SJCRH30 (cell line): ENCODE data around the gene TNRC18. TPM values are rescaled to one million over a fixed set of nuclear protein-coding genes. Genes with fewer than 3 reads are reported as not detected.

ENCODE experiments used
- DNase-seq, 2 experiments: peaks; one replicate each; pipeline ENCODE4 v3.0.0-alpha.2; 2015 to 2020
- H3K27ac ChIP-seq: fragments of 250-450 bp; sonication (Bioruptor Pico); 2 replicates; pipeline ENCODE4 v1.5.1; 2020; ENCODE audit warnings: mild to moderate bottlenecking, moderate library complexity
- H3K27me3 ChIP-seq: fragments of 250-450 bp; sonication (Bioruptor Pico); 2 replicates; pipeline ENCODE4 v1.5.1; 2020; ENCODE audit warnings: mild to moderate bottlenecking, moderate library complexity
- H3K36me3 ChIP-seq: fragments of 250-450 bp; sonication (Bioruptor Pico); 2 replicates; pipeline ENCODE4 v1.5.1; 2020; ENCODE audit warnings: mild to moderate bottlenecking, moderate library complexity
- H3K4me1 ChIP-seq: fragments of 250-450 bp; sonication (Bioruptor Pico); 2 replicates; pipeline ENCODE4 v1.5.1; 2020; ENCODE audit warnings: mild to moderate bottlenecking, moderate library complexity
- H3K4me3 ChIP-seq: fragments of 250-450 bp; sonication (Bioruptor Pico); 2 replicates; pipeline ENCODE4 v1.5.1; 2020; ENCODE audit warnings: mild to moderate bottlenecking, moderate library complexity
- H3K9me3 ChIP-seq: fragments of 250-450 bp; sonication (Bioruptor Pico); replicated peaks from 2 replicates; pipeline ENCODE4 v1.5.1; 2020; ENCODE audit warnings: mild to moderate bottlenecking, moderate library complexity
- total RNA-seq: library from RNA; depleted of rRNA; stranded (reverse); fragments of >200 nt; shearing (Covaris generic); gene quantifications from 2 replicates; pipeline ENCODE4 v1.2.3, GENCODE V29; 2014

Gene TNRC18
- total RNA-seq, 1 experiment from 2014 or later, result 31.1 TPM

- H3K9me3 ChIP-seq, result no peaks in the 10 kb centered on the region
- H3K4me1 ChIP-seq, result peaks cover 9% of the 10 kb centered on the region
- H3K27ac ChIP-seq, result peak overlapping the region; percentile 98
- DNase-seq, result peak; percentile 66 to 69
- no peaks in the 10 kb centered on the region for H3K27me3 ChIP-seq
- H3K36me3 ChIP-seq, result peaks cover 5% of the 10 kb centered on the region; the same call in 1 of the 2 replicates
- peak overlapping the region; percentile 55 for H3K4me3 ChIP-seq
Measured at GRCh38 chr7:5428478-5429252, 5.0 kb upstream of the TNRC18 start.

DNA sequence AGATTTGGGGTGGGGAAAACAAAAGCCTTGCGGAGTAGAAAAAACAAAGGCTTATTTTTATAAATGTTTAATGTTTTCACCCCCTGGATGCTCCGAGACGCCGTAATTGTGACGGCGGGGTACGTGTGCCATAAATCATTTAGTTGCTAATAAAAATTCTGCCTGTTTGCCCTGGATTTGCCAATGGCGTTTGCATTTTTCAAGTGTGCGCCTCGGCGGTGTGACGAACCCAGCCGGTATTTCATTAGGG, 2.5 kb upstream of the TNRC18 start:
- Histone ChIP-seq H3K27me3 (no peaks in the 10 kb centered on the region), H3K9me3 (no peaks in the 10 kb centered on the region), H3K27ac (peak overlapping the region; percentile 95), H3K4me1 (peaks cover 9% of the 10 kb centered on the region), H3K4me3 (peak overlapping the region; percentile 83), H3K36me3 (peaks cover 5% of the 10 kb centered on the region; the same call in 1 of the 2 replicates)
- DNase-seq, result no peak

DNA sequence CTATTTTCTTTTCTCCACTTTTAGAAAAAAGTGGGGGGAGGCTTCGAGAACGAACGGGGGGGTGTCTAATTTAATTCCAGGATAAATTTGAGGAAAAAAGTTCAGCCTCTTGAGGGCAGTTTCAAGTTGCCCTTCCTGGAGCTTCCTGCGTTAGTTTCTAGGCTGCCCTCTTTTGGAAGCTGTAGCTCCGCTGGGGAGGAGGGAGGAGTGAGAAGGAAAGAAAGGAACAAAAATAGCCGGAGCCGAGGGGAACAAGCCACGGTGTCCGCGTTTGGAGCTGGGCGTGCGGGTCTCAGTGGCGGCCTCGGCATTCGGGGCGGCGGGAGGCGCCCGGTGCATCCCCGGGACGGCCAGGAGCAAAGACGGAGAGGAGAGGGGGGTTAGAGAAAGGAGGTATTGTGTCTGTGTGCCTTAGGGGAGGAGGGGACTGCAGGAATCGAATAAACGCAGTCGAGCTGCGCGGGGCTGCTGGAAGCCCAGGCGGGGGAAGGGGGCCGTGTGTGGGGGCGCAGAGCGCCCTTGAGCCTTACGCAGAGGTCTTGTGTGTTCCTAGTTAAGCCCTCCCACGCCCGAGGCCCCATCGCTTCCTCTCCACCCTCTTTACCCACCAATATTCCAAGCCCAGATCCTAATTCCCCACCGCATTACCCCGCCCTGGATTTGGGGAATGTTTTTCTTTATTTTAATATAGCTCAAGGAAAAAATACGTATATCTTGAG, 2.0 kb upstream of the TNRC18 start:
- Histone ChIP-seq H3K27me3 (no peaks in the 10 kb centered on the region), H3K27ac (peak overlapping the region; percentile 95), H3K4me3 (peak overlapping the region; percentile 83), H3K36me3 (peaks cover 5% of the 10 kb centered on the region; the same call in 1 of the 2 replicates), H3K4me1 (peaks cover 9% of the 10 kb centered on the region), H3K9me3 (no peaks in the 10 kb centered on the region)
- peak; percentile 94 to 96 for DNase-seq

- Histone ChIP-seq H3K4me1 (peaks cover 9% of the 10 kb centered on the region), H3K9me3 (no peaks in the 10 kb centered on the region), H3K27me3 (no peaks in the 10 kb centered on the region), H3K27ac (peak overlapping the region; percentile 95), H3K36me3 (peaks cover 5% of the 10 kb centered on the region; the same call in 1 of the 2 replicates), H3K4me3 (peak overlapping the region; percentile 83)
- DNase-seq, result peak; percentile 53 to 62
Measured at GRCh38 chr7:5424749-5425506, 1.3 kb upstream of the TNRC18 start.

- Histone ChIP-seq H3K9me3 (no peaks in the 10 kb centered on the region), H3K4me1 (peaks cover 13% of the 10 kb centered on the region), H3K36me3 (peaks cover 5% of the 10 kb centered on the region; the same call in 1 of the 2 replicates), H3K27ac (peak overlapping the region; percentile 95), H3K27me3 (no peaks in the 10 kb centered on the region), H3K4me3 (peak overlapping the region; percentile 83)
- peak; percentile 98 to 100 for DNase-seq
Measured at GRCh38 chr7:5423976-5424748, 528 bp upstream of the TNRC18 start.

DNA sequence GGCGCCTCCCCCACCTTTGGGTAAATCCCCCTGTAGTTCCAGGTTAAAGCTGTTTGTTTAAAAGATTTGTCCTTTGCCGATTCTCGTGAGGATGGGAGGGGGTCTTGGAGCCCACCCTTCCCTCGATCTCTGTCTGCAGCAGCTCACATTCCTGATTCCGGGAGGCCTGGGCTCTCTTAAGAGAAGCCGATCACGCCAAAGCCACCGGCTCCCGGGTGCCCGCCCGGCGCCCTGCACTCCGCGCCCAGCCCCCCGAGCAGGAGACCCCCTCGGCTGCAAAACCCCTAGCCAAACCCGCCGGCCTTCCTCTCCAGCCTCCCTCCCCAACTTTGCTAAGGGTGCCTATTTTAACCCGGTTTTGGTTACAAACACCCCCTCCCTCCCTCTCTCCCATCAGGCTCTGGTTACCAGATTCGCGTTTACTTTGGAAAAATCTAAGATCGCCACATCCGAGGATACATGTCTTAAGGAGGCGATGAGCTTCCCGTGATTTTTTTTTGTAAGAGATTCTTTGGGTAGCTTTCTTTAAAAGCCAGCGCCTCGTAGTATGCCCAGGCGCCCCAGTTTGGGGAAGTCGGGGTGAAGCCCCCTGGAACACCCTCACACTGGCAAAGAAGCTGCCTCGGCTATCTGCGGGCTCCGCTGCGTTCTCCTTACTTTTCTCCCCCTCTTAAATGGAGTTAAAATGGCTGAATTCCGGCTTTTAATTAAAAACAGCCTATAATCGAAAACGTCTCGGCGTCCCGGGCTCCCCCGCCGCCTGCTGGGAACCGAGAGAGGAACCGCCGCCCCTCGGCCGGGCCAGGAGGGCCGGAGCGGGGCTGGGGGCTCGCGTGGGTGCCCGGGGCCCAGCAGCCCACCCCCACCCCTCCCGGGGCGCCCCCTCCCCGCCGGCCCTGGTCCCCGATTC, 983 bp downstream of the TNRC18 start:
- Histone ChIP-seq H3K9me3 (no peaks in the 10 kb centered on the region), H3K27ac (peak overlapping the region; percentile 88), H3K4me3 (peak overlapping the region; percentile 97), H3K4me1 (peaks cover 15% of the 10 kb centered on the region; the same call in 1 of the 2 replicates), H3K36me3 (no peaks in the 10 kb centered on the region), H3K27me3 (no peaks in the 10 kb centered on the region)
- peak; percentile 22 to 52 for DNase-seq

DNA sequence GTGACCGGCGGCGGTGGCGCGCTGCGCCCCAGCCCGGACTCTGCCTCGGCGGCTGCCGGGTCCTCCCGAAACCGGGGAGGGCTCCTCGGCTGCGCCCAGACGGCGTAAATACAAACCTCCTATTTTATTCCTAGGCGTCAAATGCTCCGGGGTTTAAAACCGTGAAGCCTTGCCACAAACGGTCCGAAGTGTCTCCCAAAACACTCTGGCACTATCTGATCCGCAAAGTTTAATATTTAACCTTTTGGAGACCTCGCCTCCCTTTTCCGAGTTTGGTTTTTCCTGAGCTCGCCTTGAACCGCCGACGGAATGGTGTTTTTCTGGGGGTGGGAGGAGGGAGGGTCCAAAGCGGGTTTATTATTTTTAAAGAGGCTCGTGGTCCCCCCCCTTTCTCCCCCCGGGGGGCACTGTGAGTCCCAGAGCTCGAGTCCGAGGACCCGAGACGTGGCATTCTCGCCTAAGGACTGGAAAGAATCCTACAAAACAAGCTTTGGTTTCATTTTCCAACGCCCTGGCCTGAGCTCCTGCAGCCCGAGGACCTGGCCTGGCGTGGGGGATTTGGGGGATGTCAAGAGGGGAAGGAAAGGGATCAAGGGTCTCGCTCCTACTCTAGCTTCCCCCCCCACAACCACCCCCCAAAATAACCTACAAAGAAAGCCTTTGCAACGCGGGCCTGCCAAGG, 1.8 kb downstream of the TNRC18 start:
- H3K4me1 ChIP-seq, result peaks cover 15% of the 10 kb centered on the region; the same call in 1 of the 2 replicates
- DNase-seq, result peak; percentile 66 to 69

DNA sequence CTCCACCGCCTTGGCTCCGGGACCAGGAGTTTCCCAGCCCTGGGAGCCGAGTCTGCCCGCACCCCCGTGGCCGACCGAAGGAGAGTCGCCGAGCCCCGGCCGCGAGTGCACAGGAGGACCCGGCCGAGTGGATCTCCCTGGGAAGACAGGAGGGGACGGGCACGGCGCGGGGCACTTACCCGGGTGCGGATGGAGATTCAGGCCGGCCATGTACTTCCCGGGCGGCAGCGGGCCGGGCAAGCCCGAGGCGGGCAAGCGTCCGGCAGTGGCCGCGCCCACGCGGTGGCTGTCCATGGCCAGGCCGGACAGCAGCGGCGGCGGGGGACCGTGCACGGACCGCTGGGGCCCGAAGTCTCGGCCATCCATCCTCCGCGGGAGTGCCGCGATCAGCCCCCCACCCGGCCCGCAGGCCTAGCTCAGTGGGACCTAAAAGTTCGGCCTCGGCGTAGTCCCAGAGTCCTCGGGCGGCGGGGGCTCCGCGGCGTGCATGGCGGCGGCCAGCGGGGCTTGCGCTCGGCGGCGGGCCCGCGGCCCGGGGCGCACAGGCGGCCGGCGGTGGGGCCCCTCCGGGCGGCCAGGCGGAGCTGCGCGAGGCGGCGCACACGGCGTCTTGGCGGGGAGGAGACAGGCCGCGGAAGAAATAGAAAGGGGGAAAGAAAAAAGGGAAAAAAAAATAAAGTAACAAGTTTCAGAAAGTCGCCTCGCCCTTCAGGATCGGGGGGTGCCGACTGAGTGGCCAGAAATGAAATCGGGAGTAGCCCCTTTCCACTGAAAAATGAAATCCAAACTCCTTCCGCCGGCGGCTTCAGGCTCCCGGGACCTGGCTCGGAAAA, 2.5 kb downstream of the TNRC18 start:
- peak; percentile 35 to 45 for DNase-seq
- Histone ChIP-seq H3K9me3 (no peaks in the 10 kb centered on the region), H3K36me3 (no peaks in the 10 kb centered on the region), H3K4me3 (peak overlapping the region; percentile 97), H3K4me1 (peaks cover 15% of the 10 kb centered on the region; the same call in 1 of the 2 replicates), H3K27me3 (no peaks in the 10 kb centered on the region), H3K27ac (peak overlapping the region; percentile 88)

More for the DNA sequence above, 1.8 kb downstream of the TNRC18 start:
- peak overlapping the region; percentile 88 for H3K27ac ChIP-seq
- H3K9me3 ChIP-seq, result no peaks in the 10 kb centered on the region
- no peaks in the 10 kb centered on the region for H3K27me3 ChIP-seq
- H3K4me3 ChIP-seq, result peak overlapping the region; percentile 97
- no peaks in the 10 kb centered on the region for H3K36me3 ChIP-seq

DNA sequence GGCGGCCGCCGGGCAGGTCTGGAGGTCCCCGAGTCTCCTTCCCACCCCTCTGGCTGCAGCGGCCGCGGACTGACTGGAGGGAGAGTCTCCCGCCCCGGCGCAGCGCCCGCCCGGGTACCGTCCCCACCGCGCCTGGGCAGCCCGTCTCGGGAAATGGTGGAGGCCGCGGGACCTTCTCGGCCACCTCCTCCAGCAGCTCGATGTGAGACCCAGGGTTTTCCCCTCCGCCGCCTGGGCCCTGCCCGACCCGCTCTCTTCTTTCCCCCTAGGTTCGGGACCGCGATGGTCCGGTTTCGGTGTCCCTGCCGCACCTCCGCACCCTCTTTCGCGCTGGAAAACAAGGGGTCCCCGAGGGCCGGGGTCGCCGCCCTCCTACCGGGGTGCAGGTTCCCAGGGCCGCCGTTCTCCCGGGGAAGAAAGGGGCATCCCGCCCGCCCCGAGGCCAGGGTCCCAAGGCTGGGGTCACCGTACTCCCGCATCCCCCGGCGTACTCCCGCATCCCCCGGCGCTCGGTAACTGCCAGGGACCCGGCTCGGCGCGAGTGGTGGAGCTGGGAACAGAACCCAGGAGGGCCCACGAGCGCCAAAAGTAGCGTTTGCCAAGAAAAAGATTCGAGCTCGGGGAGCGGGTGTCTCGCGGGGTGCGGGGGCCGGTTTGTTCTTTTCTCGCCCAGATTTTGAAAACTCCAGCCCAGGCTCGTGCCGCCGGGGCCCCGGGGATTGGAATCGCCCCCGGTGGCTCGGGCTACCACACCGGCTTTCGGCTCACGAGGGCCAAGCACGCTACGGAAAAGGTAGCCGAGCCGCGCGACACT, 3.4 kb downstream of the TNRC18 start:
- peaks cover 15% of the 10 kb centered on the region; the same call in 1 of the 2 replicates for H3K4me1 ChIP-seq
- DNase-seq, result peak in 1 of 2 experiments; percentile 38
- no peaks in the 10 kb centered on the region for H3K9me3 ChIP-seq
- H3K27me3 ChIP-seq, result no peaks in the 10 kb centered on the region
- H3K4me3 ChIP-seq, result peak overlapping the region; percentile 97
- no peak overlapping the region for H3K27ac ChIP-seq
- H3K36me3 ChIP-seq, result no peaks in the 10 kb centered on the region

DNA sequence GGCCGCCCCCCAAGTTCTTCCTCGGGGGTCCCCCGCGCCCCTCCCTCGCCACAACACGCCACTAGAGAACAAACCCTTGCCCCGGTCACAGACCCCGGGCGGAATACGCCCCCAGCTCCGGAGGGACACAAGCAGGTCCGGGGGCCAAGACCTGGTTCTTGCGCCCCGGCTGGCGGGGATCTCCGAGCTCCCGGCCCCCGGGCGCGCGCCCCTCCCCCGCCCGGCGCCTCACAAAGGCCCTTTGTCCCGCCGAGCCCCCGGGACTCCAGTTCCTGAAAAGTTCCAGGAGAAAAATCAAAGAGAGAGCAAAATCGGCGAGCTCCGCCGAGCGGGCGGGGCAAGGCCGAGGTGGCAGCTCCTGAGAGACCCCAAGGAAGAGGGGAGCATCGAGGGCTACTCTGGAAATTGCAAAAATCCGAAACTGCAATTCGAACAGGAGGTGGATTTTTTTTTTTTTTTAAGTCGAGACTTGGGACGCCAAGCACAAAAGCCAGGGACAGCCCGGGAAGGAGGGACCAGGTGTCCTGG, 4.0 kb downstream of the TNRC18 start:
- H3K36me3 ChIP-seq, result no peaks in the 10 kb centered on the region
- peak in 1 of 2 experiments; percentile 58 for DNase-seq
- peaks cover 15% of the 10 kb centered on the region; the same call in 1 of the 2 replicates for H3K4me1 ChIP-seq
- H3K27me3 ChIP-seq, result no peaks in the 10 kb centered on the region
- H3K9me3 ChIP-seq, result no peaks in the 10 kb centered on the region
- no peak overlapping the region for H3K27ac ChIP-seq
- H3K4me3 ChIP-seq, result peak overlapping the region; percentile 97

- H3K9me3 ChIP-seq, result no peaks in the 10 kb centered on the region
- H3K27me3 ChIP-seq, result no peaks in the 10 kb centered on the region
- peak in 1 of 2 experiments; percentile 37 for DNase-seq
- H3K36me3 ChIP-seq, result no peaks in the 10 kb centered on the region
- peaks cover 15% of the 10 kb centered on the region; the same call in 1 of the 2 replicates for H3K4me1 ChIP-seq
- no peak overlapping the region for H3K27ac ChIP-seq
- no peak overlapping the region for H3K4me3 ChIP-seq
Measured at GRCh38 chr7:5418285-5418582, 5.4 kb downstream of the TNRC18 start.
